Fibroblast of gingiva (primary cell): ENCODE data around the gene PTPRN2.
"Not testable (repeated sequence)": the region's sequence is repeated elsewhere in the genome, so short reads cannot be mapped to it uniquely, and the experiment has no call there.

Experiments
- DNase-seq: peaks from one replicate; pipeline ENCODE4 v3.0.0-alpha.2; 2011; ENCODE audit warnings: low read depth

The PTPRN2 gene

DNA sequence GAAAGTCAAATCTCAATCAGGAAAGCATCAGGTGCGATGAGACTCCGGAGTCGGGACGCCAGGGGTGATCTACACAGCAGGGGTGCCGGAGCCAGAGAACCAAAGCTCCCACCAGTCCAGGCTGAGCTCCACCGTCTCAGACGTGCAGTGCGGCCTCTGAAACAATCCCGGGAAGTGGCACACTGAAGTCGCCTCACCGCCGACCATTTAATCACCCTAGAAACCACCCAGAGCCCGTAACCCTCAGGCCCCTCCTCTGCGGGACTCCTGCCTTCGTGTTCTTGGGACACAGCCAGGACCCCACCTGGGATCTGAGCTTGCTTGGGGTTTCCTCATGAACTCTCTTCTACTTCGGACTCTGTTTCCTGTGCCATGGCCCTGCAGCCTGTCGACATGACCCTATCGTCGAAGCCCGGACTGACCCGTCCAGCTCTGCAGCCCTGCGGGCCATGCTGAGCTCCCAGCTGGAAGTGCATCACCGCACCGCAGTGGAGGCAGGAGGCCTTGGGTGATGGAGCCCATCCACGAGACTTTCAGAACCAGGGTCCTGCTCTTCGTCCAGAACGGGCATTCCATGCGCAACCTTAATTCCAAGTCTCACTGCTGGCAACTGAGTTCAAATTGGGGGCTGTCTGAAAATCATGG lies 266.4 kb downstream of the PTPRN2 start:
- DNase-seq, result no peak

DNA sequence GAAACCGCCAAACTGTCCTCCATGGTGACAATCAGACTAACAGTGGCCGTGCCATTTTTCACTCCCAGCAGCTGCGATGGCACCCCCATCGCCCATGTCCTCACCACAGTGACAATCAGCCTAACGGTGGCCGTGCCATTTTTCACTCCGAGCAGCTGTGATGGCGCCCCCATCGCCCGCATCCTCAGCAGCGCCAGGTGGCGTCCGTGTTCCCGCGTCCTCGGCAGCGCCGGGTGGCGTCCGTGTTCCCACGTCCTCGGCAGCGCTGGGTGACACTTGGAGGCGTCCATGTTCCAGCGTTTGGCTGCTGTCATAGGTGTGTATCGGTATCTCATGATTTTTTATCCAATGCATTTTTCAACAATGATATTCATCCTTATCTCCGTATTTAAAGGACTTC lies 267.3 kb downstream of the PTPRN2 start:
- DNase-seq, result no peak

DNA sequence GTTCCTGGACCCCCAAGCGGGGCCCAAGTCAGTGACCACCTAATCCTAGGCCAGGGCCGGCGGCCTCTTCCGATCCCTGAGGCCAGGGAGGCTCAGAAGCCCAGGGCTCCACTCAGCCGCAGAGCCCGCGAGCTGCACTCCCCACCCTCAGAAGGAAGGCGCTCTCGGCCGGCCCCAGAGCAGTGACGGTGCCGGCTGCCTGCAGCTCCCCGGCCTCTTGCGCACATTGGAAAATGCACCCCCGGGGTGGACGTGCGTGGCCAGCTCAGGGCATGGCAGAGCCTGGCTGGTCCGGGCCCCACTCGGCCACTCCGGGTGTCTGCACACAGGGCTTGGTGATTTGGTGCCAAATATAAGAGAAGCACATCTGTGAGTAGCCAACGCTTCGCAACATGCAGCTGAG lies 269.1 kb downstream of the PTPRN2 start:
- no peak for DNase-seq

DNA sequence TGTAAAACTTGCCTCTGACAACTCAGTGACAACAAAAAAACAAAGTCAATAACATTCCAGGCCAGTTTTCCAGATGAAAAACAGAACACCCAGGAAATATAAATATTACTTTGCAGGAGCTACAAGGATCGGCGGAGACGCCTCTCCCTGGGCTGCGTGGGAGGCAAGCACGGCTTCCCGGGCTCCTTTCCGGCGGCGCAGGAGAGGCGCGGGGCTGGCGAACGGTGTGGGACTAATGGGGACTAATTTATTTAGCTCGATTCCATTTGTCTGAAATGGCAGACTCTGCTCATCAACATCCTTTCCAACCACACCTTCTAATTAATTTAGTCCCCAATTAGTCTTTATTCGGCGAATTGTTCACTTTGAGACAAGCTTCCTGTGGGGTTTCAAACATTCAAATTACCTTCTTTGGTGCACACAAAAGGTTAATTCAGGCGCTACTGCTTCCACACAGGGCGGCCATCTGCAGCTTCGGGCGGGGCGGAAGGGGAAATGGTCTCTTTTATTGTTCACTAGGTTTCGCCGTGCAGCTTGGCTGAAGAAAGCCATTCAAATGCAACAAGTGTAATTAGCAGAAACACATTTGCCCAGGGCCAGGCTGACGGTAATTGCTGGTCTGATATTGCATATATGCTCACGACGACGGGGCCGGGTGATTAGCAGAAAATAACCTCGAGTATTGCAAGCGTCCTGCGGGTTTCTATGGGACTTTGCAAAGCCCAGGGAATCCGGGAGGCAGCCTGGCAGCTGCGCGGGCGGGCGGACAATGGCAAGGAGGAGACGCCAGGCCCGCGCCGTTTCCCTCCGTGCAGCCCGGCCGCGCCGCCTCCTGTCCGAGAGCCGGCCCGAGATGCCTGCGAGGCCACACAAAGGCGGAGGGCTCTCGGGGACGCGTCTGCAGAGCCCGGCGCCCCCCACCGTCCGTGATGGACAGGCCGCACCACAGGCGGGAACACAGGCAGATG lies 270.1 kb downstream of the PTPRN2 start:
- no peak for DNase-seq

DNA sequence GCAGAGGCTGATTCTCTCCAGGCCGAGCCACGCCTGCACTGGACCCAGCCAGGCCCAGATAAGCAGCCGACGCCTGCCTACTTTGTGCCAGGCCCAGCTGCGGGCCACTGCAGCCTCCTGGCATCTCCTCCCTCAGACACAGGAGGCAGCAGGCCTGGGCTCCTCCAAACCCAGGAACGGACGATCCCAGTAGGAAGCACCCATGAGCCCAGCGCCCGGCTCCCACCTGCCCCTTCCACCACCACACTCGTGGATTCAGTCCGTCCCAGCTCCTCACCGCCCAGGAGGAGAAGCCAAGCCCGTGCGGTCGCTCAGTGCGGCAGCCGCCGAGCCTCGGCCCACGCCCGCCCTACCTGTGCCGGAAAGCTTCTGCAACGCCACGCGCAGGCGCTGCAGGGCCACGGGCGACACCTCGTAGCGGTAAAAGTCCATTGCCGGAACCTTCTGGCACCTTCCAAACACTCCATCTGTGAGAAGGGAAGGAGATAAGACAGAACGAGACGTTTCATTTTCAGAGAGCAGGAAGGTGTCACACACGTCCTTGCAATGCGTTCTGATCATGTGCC lies 271.1 kb downstream of the PTPRN2 start:
- DNase-seq, result no peak

DNA sequence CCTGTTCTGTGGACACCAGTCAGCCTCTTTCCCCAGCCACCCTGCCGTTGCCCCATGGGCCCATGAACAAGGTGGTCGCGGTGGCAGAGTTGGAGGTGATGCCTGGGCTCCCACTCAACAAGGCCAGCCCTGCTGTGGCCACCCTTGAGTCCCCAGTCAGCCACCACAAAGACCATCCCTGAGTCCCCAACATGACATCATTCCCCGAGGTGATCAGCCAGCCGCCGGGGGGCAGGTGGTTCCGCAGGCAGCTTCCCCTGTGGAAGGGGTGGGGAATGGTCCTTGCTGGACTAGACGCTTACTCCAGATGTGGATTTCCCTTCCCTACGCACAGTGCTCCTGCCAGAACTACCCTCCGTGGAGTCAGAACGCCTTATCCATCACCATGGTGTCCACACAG lies 271.7 kb downstream of the PTPRN2 start:
- DNase-seq, result no peak

DNA sequence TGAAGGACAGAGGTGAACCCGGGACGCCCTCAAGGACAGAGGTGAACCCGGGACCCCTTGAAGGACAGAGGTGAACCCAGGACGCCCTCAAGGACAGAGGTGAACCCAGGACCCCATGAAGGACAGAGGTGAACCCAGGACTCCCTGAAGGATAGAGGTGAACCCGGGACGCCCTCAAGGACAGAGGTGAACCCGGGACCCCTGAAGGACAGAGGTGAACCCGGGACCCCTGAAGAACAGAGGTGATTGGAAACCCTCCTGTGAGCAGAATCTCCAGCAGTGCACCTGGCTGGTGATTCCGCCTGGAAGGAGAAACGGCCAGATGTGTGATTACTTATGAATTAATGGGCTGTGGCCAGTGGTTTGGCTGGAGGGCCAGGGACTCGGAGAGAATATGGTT lies 272.3 kb downstream of the PTPRN2 start:
- DNase-seq, result no peak

DNA sequence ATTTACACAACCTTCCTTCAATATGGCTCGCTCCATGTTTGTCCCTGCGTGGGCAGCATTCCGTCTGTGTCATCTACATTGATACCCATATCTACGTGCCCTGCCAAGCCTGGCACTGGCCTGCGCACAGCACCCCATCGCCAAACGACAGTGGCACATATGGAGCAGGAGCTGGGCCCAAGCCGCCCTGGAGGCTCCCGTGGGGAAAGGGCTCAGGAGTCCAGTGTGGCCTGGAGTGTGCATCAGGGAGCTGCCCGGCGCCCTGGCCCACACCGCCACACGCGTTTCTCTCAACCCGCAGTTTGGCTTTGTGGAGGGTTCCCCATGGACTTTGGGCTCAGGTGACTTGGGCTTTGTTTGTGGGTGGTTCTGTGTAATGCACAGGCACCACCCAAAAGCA lies 273.2 kb downstream of the PTPRN2 start:
- DNase-seq, result no peak

DNA sequence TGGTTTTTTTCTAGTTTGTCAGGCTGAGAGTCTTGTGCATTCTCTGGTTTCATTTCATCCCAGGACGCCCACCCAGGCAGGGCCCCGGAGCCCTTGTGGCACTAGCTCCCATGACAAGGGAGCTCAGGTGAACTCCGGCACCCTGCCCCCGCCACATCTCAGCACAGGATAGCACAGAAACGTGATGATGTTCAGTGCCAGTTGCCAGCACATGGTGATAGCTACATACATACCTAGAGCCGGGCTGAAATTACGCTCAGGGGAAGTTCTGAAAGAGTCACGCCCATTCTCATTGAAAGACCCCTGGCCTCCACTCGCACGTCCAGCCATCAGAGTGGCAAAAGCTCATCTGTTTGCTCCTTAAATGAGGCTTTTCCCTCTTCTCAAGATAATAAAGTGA lies 273.7 kb downstream of the PTPRN2 start:
- no peak for DNase-seq

DNA sequence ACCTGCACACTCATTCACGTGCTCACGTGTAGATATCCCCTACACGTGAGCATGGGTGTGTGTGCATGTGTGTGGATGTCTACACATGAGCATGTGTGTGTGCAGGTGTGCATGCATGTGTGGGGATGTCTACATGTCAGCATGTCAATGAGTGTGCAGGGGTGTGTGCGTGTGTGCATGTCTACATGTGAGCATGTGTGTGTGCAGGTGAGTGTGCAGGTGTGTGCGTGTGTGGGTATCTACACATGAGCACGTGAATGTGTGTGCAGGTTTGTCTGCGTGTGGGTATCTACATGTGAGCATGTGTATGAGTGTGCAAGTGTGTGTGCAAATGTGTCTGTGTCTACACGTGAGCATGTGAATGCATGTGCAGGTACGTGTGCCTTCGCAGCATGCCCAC lies 274.8 kb downstream of the PTPRN2 start:
- no peak for DNase-seq

DNA sequence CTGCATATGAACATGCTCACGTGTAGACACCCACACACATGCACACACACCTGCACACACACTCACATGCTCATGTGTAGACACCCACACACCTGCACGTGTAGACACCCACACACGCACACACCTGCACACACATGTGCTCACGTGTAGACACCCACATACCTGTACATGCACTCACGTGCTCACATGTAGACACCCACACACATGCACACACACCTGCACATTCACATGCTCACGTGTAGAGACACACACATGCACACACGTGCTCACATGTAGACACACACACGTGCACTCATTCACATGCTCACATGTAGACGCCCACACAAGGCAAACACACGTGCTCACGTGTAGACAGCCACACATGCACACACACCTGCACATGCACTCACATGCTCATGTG lies 275.8 kb downstream of the PTPRN2 start:
- no peak for DNase-seq

DNA sequence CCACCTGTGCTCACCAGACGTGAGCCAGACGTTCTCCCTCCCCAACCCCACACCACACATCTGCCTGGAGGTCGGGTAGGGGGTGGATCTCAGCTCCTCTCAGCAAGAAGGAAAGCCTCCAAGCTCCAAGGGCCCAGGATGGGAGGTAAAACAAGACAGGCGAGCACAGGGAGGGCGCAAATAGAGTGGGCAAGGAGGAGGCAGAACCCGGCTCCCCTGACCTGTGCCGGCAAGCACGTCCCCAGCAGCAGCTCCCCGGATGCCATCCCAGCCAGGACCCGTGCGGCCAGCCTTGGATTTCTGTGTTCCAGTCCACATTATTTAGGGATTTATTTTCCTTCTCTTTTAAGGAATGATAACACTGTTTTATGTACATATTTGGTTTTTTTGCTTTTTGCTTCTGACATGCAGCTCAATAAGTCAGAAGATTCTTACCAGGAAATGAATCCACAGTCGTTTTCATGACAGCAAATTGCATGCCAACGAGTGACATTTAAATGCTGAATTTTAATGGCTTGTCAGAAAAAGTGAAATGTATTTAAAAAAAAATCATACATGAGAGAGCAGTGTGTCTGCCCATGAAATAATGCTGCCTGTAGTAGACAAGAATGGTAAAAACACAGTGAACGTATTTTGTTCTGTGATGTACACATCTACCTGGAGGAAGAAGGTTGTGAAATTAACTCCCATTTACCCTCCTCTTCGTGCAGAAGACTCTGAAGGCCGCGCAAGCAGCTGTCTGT lies 276.5 kb downstream of the PTPRN2 start:
- no peak for DNase-seq

DNA sequence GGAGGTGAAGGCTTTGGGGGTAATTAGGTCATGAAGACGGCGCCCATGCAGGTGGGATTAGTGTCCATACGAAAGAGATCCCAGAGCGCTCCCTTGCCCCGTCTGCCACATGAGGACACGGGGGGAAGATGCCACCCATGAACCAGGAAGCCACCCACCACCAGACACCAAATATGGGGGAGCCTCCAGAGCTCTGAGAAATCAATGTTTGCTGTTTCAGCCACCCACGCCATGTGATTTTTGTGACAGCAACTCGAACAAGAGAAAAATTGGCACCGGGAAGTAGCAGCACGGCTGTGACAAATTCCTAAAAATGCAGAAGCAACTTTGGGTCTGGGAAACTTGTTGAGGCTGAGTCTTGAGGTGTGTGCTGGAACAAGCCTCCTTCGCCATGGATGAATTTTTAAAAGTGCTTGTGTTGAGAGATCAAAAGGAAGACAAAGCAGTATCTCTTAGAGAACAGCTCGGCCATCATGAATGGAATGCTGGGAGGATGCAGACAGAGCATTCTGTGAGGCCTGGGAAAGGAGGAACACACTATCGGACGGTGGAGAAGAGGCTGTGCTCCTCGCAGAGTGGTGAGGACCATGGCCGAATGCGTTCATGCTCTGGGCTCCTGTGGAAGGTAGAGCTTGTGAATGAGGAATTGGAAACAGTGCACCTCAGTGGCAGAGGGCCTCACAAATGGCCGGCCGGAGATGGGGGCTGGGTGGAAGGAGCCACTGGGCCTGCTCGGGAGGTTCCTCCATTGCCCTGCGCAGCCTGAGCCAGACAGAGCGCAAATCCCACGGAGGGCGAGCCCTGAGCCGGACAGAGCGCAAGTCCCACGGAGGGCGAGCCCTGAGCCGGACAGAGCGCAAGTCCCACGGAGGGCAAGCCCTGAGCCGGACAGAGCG lies 277.5 kb downstream of the PTPRN2 start:
- DNase-seq, result no peak

DNA sequence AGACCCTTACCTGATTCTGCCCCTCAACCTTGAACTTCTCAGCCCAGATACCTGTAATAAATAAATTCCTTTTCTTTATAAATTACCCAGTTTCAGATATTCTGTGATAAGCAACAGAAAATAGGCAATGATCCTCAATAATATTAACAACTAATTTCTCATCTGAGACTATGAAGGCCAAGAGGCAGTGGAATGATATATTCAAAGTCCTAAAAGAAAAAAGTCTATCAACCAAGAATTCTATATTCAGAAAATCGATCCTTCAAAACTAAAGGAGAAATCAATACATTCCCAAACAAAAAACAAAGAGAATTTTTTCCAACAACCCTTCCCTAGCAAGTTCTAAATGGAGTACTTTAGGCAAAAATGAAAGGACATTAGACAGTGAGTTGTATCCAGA lies 279.6 kb downstream of the PTPRN2 start:
- DNase-seq, result no peak

DNA sequence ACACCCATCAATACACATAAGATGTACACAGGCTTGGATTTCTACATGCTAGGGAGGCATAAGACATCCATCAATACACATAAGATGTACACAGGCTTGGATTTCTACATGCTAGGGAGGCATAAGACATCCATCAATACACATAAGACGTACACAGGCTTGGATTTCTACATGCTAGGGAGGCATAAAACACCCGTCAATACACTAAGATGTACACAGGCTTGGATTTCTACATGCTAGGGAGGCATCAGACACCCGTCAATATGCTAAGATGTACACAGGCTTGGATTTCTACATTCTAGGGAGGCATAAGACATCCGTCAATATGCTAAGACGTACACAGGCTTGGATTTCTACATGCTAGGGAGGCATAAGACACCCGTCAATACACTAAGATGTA lies 283.6 kb downstream of the PTPRN2 start:
- DNase-seq, result not testable (repeated sequence)

DNA sequence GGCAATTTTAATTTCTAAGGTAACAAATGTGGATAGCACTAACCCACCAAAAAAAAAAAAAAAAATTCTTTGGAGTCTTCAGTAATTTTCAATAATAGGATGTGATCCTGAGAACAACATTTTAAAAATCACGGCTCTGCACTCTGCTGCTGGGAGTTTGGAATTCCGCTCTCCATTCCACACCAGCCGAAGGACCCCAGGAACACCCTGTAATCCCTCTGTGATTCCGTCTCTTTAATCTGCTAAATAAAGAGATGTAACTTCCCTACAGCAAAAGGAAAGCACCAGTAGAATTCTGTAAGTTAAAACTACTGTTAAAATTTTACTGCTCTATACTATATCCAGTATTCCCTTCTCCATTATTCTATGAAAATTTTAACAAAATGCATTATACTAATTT lies 284.5 kb downstream of the PTPRN2 start:
- DNase-seq, result no peak

DNA sequence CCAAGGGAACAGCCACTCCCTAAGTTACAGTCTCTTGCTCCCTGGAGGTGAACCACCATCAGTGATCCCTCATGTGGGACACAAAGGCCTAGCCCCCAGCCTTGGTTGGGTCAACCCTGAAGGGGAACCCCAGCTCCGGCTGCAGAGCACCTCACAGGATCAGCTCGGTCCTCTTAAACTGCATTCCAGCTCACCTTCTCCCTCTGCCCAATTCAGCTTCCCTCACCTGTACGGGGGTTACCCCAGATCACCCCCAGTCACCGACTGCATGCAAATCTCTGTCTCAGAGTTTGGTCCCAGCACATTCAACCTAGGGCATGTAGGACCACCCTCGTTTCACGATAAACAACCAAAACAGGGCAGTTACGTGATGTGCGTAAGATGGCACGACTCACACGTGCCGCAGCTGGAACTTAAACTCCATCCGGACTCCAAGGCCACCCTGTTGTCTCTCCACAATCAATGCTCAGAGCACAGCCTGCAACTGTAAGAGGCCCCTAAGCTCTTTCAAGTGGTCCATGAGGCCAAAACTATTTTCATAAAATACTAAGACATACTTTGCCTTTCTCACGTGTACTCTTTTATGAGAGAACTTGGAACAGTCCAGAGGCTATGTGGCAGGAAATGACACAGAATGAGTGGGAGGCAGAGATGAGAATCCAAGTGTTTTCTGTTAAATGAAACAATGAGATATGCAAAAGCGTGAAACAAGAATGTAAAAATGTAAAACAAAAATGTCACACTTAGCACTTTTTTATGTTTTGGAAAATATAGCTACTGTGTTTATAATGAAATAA lies 285.2 kb downstream of the PTPRN2 start:
- DNase-seq, result no peak

DNA sequence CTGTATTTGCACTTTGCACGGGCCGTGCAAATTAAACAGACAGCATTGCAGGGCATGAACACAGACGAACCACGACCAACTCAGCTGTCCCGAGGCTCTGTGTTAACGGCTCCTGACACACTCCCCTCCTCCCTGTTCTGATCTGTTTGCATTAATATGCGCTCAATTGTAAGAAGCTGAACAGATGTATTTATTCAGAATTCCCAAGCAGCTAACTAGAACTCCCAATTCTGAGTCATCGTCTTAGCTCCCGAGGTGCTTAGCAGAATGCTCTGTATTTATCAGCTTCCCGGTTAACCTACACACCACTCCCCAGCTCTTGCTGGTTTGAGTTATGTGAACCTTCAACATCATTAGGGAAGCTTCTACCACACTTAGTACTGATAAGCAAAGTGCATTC lies 286.4 kb downstream of the PTPRN2 start:
- DNase-seq, result no peak

DNA sequence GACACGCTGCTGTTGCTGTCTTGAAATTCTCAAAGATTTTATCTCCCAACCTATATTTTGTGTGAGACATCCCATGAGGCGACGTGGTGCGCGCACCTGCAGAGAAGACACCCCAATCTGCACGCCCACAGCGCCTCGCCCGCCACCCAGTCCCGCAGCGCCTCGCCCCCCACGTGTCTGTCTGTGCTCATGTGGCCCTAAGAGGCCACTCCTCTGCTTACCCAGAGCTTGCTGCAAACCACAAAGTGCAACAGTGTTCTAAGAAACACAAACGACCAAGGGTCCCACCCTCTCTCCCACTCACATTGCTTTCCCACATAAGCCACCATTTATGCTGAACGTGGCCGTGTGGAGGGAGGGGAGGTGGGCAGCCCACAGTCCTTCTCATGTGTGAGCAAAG lies 287.2 kb downstream of the PTPRN2 start:
- no peak for DNase-seq

DNA sequence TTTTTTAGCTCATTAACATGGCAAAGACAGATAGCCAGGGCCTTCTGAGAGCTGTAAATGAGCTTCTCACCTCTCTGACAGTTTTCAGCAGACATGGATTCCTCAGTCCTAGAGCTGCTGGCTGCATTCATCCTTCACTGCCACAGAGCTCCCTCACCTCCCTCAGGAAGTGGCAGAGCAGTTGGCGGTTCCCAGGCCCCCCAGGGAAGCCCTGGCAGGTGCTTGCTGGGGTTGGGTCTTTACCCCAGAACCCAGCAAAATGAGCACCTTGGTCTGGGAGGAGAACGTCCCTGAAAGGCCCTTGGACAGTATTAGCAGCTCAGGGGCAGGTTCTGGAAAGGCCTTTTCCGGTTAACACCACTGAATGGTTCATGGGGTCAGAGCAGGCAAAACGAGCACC lies 288.0 kb downstream of the PTPRN2 start:
- DNase-seq, result no peak

DNA sequence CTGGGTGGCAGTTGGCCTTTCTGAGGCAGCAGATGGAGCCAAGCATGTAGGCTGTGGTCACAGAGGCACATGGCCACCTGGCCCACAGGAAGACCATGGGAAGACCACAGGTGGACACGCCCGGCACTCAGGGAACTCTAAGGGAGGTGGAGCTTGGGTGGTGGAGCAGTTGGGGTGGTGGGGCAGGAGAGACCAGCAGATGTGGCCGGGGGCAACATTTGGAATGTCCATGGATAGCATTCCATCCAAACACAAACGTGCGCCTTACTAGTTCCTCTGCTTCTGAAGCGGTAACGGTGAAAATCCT lies 290.9 kb downstream of the PTPRN2 start:
- no peak for DNase-seq
